HG03432 (cell line): Measurements from ENCODE around the gene TAF8.
A peak's percentile ranks its signal among the peaks of the same experiment; 100 is the strongest.
"Not testable (repeated sequence)": the region's sequence is repeated elsewhere in the genome, so short reads cannot be mapped to it uniquely, and the experiment has no call there.

ENCODE experiments used
- ATAC-seq: cut with Tn5 transposase; IDR thresholded peaks from one replicate; pipeline ENCODE4 v1.9.1; 2021; ENCODE audit warnings: mild to moderate bottlenecking, moderate library complexity; ENCODE audit not compliant: unreplicated experiment

TAF8 gene, protein sequence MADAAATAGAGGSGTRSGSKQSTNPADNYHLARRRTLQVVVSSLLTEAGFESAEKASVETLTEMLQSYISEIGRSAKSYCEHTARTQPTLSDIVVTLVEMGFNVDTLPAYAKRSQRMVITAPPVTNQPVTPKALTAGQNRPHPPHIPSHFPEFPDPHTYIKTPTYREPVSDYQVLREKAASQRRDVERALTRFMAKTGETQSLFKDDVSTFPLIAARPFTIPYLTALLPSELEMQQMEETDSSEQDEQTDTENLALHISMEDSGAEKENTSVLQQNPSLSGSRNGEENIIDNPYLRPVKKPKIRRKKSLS

DNA sequence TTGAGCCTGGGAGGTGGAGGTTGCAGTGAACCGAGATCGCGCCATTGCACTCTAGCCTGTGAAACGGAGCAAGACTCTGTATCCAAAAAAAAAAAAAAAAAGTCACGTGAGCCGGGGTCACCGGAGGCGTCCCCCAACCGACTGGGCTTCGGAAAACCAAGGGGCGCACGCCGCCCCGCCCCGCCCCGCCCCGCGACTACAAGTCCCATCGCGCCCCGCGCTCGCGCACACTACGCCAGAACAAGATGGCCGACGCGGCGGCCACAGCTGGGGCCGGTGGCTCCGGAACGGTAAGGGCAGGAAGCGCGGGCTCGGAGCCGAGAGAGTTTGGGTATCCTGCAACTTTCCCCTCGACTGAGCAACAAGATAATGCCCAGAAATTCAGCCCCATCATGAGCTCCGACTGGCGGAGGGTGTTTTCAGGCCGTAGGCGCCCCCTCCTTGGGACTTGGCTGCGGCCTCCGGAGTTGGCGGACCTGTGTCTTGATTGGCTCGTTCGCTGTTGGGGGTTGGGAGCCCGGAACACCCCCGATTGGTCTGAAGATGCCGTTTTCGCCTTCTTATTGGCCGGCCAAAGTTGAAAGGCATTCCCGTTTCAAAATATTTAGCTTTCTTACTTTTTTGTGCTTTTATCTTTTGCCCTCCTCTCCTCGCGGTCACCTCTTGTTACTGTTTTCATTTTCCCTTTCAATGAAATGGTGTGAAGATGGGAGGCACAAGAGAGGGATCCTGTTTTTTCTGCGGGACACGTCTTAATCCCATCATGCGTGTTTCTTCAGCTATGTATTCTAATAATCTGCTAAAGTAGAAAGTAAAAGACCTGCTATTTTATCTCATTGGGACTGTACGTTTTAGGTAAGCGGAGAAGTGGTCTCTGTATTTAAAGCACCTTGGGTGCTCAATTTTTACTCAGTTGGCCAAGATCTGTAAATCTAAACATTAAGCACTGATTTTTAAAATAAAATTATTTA, at the start of gene TAF8:
Gene TAF8, plus strand, starts transcription at position 228 of the 971 bp plus-strand sequence. Its CDS starts 18 bp downstream, at position 246.
- peak; percentile 77 for ATAC-seq

DNA sequence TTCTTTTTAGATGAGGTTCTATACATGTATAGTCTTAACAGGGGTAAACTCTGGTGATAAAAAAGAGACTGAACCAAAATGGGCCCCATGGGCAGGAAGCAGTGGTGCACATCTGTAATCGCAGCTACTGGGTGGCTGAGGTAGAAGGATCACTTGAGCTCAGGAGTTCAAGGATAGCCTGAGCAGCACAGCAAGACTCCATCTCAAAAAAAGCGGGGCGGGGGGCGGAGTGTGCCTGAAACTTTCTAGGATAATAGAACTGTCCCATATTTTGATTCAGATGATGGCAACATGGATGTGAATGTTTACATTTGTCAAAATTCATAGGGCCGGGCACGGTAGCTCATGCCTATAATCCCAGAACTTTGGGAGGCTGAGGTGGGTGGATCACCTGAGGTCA, 48.8 kb upstream of the TAF8 start:
- no peak for ATAC-seq

DNA sequence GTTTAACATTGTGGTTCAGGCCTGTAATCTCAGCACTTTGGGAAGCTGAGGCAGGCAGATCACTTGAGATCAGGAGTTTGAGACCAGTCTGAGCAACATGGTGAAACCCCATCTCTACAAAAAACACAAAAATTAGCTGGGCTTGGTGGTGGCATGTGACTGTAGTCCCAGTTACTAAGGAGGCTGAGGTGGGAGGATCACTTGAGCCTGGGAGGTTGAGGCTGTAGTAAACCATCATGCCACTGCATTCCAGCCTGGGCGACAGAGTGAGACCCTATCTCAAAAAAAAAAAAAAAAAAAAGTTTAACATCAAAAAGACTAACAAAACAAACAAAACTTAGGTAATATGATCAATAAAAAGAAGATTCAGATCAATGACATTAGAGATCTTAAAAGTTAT, 46.7 kb upstream of the TAF8 start:
- ATAC-seq, result not testable (repeated sequence)

DNA sequence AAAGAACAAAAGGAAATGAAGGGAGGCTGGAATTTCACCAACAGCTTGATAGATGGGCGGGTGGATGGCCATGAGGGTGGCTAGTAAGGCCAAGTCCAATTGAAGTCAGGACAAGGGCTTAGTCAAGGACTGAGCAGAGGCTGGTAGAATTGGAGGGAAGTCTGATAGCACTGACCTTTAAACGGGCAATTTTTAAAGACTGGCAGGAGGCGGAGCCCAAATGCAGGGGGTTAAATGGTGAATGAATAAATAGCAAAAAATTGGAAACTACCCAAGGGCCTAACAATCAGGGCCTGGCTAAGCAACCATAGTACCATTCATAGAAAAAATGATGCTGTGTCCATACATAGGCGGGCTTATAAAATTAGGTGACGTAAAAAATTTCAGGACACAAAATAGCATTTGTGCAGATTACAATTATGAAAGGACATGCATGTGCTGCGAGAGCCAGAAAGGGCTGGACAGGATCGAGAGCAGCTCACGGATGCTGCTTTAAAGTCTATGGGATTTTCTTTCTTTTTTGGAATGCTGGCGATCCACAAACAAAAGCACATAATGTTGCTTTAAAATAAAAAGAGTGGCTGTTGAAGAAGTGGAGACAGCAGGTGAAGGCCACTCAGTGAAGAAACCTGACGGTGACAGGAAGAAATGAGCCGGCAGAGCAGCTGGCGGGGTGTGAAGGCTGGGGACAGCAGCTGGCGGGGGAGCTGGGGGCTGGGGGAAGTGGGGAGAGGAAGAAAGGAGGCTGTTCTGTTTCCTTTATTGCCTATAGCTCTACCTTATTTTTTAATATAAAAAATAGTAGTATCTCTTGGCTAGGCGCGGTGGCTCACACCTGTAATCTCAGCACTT, 42.8 kb upstream of the TAF8 start:
- ATAC-seq, result no peak

DNA sequence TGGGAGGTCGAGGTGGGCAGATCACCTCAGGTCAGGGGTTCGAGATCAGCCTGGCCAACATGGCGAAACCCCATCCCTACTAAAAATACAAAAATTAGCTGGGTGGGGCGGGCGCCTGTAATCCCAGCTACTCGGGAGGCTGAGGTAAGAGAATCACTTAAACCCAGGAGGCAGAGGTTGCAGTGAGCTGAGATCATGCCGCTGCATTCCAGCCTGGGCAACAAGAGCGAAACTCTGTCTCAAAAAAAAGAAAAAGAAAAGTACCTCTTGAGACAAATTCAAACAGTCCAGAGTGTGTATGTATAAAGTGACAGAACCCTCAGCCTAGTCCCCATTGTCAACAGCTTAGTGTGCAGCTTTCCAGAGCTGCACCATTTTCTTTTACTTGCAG, 42.2 kb upstream of the TAF8 start:
- not testable (repeated sequence) for ATAC-seq

DNA sequence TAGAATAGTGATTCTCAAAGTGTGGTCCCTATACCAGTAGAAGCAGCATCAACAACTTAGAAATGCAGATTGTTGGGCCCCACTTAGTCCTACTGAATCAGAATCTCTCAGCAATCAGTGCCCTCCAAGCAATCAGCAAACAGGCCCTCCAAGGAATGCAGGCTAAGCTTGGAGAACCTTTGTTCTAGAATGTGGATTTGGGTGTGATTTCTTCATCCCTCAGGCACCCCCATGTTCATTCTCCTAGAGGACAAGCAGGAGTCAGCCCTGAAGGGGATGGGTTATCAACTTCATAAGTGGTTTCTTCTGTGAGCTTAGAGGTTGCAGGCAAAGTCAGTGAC, 40.5 kb upstream of the TAF8 start:
- no peak for ATAC-seq

DNA sequence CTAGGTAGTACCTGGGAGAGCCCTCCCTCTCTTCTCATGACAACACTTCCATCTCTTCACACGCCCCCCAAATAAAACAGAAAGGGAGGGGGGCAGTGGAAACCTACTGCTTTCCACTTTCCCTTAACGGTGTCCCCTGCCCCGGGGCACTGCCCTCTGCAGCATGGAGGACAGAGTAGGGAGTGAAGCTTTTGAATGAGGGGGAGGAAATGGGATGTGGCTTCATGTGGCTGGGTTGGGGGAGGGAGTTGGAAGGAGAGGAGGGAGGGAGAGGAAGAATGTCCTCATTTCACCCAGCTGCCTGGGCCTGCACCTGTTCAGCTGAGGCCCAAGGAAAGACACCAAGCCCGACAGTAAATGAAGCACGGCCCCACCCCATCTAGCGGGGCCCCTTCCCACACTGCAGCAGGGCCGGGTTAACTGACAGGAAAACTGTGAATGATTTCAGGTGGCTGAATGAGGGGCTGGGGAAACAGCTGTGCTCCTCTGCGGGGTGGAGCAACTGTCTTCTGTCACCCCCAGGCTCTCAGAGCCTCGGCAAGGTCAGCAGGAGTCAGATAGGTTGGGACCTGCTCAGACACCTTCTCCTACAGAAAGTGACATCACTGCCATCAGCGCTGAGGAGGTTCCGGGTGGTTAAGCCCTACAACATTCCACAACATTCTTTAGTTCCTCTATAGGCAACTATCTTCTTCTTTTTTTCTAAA, 40.0 kb upstream of the TAF8 start:
- ATAC-seq, result no peak

DNA sequence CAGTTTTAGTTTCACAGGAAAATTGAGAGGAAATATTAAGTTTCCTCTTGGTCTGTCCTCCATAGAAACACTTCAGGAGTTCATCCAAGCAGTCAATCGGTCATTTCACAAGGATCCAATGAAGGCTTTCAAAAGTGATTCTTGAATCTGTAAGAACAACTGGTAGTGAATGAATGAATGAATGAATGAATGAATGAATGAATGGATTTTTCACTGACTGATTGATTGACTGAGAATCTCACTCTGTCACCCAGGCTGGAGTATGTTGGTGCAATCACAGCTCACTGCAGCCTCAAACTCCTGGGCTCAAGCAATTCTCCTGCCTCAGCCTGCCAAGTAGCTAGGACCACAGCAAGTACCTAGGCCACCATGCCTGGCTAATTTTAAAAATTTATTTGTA, 39.4 kb upstream of the TAF8 start:
- ATAC-seq, result no peak

DNA sequence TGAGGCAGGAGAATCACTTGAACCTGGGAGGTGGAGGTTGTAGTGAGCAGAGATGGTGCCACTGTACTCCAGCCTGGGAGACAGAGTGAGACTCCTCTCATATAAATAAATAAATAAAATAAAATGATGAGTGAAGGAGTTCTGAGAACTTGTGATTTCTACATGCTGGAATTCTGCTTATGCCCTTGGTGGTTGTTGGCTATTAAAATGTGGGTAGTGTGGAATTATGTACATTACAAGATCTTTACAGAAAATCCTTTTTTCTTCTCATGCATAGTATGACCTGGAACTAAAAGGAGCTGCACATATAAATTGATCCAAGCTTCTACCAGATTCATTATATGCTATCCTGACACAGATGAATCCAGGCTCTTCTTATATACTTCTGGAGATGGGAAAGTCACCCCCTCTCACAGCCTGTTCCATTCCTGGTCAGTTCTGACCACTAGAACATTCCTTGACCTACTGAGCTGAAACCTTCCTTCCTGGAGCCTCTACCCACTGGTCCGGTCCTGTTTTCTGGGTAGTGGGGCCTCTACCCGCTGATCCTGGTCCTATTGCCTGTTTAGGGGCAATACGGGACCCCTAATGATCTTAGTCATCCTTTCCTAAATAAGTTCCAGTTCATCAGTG, 37.7 kb upstream of the TAF8 start:
- ATAC-seq, result no peak

DNA sequence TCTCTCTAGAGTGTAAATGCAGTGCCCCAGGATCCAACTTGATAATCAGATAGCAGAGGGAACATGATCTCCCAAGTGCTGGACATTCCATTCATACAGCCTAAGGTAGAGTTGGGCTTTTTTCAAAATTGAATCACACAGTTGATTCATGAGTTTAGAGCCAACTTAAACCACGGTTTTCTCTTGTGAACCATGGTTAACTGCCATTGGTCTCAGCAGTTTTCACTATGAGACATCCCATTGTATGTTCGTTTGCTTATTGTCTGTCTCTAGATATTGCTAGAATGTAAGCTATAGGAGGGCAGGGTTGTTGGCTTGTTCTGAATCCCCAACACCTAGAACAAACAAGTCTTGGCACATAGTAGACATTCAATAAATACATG, 37.2 kb upstream of the TAF8 start:
- ATAC-seq, result no peak

DNA sequence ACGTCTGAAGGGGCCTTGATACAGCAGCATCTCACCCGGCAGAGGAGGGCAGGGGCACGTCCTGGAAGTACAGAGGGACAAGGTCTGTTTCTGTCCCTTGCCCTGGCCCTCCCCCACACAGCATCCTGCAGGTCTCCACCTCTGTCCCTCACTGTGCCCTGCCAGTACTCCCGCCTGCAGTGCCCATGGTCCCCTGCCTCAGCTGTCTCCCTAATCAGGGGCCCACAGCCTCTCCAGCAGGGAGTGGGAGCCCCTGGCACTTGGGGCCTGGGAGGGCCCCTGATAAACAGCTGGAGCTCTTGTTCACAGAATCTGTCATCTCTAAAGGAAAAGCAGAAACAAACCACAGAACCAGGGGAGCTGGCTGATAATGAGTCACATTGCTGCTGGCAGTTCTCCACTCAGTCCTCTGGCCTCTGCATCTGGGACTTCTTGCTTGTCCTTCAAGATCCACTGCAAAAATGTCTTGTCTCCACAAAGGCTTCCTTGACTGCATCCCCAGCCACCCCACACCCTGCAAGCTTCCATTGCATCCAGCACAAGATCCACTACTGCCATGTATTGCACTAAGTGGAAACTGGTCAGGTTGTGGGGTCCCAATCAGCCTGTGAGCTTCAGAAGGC, 33.2 kb upstream of the TAF8 start:
- no peak for ATAC-seq

DNA sequence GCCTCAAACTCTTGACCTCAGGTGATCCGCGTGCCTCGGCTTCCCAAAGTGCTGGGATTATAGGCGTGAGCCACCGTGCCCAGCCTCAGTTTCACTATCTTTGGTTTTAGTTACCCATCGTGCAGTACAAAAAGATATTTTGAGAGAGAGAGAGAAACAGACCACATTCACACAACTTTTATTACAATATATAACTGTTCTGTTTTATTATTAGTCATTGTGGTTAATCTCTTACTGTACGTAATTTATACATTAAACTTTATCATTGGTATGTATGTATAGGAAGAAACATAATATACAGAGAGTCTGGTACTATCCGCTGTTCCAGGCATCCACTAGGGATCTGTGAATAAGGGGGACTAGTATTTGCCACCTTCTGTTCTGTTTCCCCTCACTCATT, 29.4 kb upstream of the TAF8 start:
- ATAC-seq, result no peak

DNA sequence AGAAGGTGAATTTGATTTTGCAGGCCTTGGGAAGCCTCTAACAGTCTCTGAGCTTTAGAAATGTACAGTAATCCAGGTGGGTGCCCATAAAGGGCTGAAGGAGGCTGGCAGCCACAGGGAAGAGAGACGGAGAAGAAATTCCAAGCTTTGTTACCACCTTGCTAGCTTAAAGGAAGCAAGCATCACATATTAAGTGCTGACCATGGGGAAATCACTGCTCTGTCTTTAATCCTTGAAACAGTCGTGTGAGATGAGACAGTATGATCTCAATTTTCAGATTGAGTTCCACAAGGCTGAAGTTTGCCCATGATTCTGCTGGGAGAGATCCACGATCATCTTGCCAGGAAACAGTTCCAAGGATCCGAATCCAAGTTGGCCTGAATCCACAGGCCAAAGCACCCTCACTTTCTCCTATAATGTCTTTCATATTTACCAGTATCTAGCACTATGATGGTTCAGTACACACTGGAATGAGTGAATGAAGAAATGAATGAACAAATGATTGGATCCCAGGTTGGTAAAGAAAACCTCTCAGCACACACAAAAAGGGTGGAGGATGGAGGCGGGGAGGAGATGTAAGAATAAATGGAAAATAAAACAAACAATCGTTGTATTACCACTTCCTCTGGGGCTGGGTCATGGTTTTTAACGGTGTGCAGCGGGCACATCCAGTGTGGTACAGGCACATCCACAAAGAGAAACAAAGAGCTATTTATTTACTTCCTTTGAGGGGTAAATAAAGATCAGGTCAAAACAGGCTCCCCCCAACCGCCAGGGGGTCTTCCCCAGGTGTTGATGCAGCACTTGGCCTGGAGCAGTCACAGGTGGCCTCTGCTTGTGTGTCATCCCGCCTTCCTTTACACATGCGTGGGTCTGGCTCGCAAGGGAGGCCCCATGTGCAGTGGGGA, 28.2 kb upstream of the TAF8 start:
- peak; percentile 42 for ATAC-seq

DNA sequence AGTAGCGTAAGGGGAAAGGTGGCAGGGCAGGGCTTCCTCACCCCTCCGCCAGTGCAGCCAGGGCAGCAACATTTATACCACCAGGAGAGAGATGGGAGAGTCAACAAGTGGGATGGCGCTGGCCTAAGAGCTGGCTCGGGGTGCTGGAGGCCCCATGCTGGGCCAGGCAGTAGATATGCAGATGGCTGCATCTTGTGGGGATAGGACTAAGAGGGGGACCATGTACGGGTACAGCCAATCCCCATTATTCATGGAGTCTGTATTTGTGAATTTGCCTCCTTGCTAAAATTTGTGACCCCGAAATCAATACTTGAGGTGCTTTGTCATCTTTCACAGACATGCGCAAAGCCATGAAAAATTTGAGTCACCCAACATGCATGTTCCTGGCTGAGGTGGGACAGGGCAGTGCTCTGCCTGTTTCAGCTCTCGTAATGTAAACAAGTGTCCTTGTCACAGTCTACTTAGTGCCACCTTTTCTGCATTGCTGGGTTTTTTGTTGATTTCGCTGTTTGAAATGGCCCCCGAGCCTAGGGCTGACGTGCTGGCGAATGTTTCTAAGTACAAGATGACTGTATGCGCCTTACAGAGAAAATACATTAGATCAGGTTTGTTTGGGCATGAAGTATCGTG, 27.5 kb upstream of the TAF8 start:
- ATAC-seq, result no peak

DNA sequence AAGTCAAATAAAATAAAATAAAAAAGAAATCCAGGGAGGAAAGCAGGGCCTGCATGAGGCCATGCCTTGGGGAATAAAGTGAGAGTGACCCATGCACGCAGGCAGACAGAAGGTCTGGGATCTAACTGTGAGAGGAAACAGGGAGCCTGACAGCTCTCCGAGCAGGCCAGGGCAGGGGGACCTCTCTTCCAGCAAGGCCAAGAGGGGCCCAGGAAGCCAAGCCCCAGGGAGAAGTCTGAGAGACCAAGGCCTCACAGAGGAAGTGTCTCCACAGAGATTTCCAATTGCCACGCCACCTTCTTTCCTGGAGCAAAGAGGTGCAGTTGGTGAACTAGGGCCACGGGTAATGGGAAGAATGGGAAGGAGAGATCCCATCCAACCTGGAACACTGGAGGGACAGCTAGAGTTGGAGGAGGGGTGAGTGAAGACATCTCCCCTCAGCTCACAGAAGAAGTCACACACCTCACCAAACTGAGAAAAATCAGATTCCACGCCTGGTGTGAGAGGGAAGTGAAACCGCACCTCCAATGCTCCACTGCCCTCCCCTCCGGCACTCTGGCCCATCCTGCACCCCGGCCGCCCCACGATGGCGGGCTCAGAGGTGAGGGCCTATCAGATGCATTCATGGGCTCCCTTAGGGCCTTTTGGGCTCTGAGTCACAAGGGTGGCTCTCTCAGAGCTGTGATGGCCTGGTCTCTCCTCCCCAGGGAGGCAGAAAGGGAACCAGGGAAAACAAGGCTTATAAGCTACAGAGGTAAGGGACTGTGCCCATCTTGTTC, 25.1 kb upstream of the TAF8 start:
- ATAC-seq, result peak; percentile 85

DNA sequence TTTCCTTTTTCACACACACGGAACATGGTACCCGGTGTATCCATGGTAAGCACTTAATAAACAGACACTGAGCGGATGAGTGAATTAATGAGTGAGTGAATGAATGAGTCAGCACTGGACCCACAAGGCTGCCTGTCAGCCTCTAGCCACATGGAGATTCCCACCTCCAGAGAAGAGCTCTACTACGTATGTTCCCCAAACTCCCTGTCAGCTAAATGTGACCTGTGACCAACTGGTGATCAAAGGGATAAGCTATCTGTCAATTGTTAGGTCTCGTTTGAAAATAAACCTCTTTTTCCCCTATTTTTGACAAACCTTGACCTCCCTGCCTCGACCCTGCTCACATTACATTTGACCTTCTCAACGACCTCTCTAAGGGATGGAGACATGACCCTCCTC, 24.5 kb upstream of the TAF8 start:
- no peak for ATAC-seq

DNA sequence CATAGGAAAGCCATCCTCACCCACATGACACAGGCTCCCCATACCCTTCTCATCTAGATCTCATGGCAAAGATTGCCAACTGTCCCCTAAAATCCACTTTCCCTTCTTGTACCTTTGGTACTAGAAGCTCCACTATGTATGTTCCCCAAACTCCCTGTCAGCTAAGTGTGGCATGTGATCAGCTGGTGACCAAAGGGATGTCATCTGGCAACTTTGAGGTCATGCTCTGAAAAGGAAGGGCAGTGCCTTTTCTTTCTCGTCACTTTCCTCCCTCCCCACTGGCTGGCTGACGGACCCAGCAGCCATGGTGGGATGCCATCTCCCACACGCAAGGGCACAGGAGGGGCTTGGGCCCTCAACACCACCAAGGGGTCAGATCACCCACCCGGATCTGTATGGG, 23.8 kb upstream of the TAF8 start:
- ATAC-seq, result no peak
